Stimulated activated CD8-positive, alpha-beta memory T cell treated with anti-CD3 and anti-CD28 coated beads, Interleukin-4, amount 100 ng/mL, for 24 hours (primary cell): ENCODE data around the gene SARNP.
"Not testable (repeated sequence)": the region's sequence is repeated elsewhere in the genome, so short reads cannot be mapped to it uniquely, and the experiment has no call there.

Experiments used
- DNase-seq: peaks from one replicate; pipeline ENCODE4 v3.0.0-alpha.2; 2020; ENCODE audit warnings: low read depth

Gene SARNP

GRCh38 chr12:55839345-55840140 lies 22.0 kb upstream of the SARNP start:
- no peak for DNase-seq

GRCh38 chr12:55838361-55838760 lies 20.8 kb upstream of the SARNP start:
- DNase-seq: no peak

- DNase-seq: not testable (repeated sequence)
Observed at GRCh38 chr12:55834400-55834799, 16.9 kb upstream of the SARNP start.

- DNase-seq: no peak
Observed at GRCh38 chr12:55833056-55833455, 15.5 kb upstream of the SARNP start.

DNA sequence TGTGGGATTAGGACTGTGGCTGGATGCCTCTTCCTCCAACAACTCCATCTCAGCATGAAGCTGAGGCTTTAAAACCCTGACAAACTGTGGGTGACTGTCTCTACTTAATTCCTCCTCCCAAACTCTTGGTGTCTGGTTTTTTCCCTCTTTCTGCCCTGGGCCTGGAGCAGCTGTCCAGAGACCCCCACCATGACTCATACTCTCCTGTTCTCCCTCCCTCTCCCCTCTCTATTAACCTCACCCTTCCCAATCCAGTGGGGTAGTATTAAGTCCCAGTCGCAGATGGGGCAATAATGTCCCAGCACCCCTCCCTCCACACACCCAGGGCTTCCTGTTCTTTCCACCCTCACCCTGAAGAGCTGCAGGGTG lies 13.9 kb upstream of the SARNP start:
- no peak for DNase-seq

DNA sequence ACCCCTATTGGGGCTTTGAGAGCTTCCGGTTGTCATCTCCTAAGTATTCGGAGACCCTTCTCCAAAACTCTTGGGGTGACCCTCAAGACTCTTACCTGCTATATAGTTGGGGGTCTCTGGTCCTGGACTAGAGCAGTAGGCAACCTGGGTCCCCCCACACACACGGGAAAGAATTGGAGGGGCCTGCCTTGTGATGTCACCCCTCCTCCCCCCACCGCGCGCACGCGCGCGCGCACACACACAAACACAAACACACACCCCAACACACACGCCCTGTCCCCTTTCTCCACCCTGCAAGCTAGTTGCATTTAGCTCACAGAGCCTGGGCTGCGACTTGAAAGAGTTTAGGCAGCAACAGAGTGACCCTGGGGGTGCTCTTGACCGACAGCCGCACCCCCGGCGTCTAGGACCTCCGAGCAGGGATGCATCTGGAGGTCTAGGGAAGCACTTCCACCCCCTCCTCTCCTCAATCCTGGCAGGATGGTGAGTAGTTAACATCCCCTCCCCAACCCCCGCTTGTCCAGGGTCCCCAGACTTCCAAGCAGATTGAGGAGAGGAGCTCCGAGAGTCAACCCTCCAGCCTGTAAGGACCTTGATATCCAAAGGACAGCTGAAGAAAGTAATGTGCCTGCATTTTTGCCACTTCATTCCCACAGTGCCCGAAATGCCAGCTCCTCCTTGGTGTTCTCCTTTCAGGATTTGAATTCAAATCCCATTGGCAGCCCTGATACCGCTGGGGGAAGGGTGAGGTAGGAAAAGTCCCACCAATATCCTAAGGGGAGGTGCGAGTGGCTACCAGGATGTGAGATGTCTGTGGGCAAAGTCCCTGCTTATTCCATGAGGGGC lies 13.3 kb upstream of the SARNP start:
- peak; percentile 43 for DNase-seq

- DNase-seq: peak; percentile 33
Observed at GRCh38 chr12:55829967-55830600, 12.6 kb upstream of the SARNP start.

DNA sequence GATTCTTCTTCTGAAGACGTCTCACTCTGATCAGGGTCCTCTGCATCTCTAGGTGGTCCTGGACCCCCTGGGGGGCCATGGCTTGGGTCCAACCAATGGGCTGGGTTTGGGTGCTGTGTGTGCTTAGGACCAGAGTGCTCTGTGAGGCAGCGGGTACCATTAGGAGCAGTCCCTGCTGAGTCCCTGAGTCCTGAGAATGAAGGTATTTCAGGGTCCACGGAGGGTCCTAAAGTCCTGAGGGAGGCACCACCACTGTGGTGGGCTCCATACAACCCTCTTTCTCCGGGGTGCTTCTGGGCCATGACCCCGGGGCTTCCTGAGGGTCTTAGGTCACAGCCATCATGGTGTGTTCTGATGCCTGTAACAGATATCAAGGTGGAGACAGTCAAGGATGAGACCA lies 10.8 kb upstream of the SARNP start:
- no peak for DNase-seq

DNA sequence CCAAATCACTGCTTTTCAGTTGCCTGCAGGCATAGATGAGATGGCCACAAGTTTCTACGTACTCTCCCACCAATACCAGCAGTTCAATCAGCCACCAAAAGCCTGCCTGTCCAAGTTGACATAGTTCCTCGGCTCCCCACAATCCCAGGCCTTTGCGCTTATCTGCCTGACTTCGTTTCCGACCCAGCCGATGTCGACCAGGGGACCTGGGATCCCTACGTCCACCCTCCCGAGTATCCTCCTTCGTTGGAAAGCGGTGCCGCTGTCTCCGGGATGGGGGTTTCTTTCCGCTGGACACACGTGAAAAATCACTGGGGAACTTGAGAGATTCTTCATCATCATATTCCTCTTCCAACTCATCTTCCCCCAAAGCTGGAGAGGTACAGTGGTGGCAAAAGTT lies 10.3 kb upstream of the SARNP start:
- DNase-seq: no peak

GRCh38 chr12:55824726-55825125 lies 7.2 kb upstream of the SARNP start:
- DNase-seq: no peak

- no peak for DNase-seq
Observed at GRCh38 chr12:55823419-55823818, 5.9 kb upstream of the SARNP start.

GRCh38 chr12:55822228-55822627 lies 4.7 kb upstream of the SARNP start:
- DNase-seq: no peak

GRCh38 chr12:55820679-55821078 lies 3.2 kb upstream of the SARNP start:
- DNase-seq: no peak

- no peak for DNase-seq
Observed at GRCh38 chr12:55818886-55819285, 1.4 kb upstream of the SARNP start.

GRCh38 chr12:55818140-55818728 lies 710 bp upstream of the SARNP start:
- DNase-seq: no peak

- DNase-seq: no peak
Observed at GRCh38 chr12:55816881-55817344, 611 bp downstream of the SARNP start.

DNA sequence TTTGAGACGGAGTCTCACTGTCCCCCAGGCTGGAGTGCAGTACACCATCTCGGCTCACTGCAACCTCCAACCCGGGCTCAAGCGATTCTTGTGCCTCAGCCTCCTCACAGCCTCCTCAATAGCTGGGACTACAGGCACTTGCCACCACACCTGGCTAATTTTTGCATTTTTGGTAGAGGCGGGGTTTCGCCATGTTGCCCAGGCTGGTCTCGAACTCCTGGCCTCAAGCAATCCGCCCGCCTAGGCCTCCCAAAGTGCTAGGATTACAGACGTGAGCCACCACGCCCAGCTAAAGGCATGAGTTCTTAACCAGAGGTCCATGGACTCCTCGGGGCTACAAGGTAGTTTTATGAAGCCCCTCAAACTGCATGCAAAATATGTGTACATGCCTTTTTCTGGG lies 2.1 kb downstream of the SARNP start:
- no peak for DNase-seq

DNA sequence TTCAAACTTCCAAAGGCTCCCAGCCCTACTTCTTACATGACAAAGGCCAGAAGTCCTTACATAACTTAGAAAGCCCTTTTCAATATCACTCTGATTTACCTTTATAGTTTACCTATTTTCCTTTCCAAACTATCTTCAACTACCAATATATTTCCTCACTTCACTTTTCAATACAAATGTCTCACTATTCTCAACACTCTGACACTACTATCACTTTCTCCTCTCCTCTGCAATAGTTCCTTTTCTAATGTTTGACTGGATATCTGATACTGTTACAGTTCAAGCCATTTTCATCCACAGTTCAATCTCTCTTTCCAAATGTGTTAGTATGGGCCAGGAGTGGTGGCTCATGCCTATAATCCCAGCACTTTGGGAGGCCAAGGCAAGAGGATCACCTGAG lies 3.3 kb downstream of the SARNP start:
- DNase-seq: no peak

DNA sequence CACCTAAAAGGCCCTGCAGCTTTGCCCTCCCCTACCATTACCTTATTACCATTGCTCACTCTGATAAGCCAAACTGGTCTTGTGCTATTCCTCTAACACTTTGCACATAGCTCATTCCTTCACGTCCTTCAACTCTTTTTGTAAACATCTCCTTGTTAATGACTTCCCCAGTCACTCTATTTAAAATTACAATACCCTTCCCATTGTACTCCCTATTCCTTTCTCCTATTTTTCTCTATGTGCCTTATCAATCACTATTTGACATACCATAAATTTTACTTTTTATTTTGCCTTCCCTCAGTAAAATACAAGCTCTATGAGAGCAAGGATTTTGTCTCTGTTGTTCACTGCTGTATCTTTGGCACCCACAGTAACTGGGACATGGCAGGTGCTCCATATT lies 5.4 kb downstream of the SARNP start:
- DNase-seq: no peak

DNA sequence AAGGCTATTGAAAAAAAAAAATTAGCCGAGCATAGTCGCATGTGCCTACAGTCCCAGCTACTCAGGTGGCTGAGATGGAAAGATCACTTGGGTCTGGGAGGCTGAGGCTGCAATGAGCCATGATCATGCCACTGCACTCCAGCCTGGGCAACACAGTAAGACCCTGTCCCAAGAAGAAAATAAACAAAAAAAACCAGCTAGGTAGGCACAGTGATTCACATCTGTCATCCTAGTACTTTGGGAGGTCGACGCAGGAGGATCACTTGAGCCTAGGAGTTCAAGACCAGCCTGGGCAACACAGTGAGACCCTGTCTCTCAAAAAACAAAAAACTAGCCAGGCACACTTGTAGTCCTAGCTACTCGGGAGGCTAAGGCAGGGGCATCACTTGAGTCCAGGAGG lies 8.2 kb downstream of the SARNP start:
- no peak for DNase-seq

- no peak for DNase-seq
Observed at GRCh38 chr12:55806982-55807381, 10.5 kb downstream of the SARNP start.

DNA sequence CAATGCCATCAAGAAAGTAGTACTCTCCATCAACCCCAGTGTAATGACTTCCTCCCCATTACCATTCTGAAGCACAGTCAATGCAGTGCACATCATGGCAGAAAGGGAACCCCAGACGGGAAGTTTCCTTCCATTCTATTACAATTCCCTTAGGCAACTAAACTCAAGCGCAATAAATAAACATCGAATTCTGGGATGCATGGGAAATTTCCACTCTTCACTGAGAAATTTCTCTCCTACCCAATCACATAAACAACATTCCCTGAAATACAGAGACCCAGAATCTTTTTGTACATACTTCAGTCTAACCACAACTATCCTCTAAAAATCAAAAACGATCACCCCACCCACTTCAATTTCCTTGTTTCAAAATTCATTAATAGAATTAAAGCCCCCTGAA lies 20.0 kb downstream of the SARNP start:
- no peak for DNase-seq

DNA sequence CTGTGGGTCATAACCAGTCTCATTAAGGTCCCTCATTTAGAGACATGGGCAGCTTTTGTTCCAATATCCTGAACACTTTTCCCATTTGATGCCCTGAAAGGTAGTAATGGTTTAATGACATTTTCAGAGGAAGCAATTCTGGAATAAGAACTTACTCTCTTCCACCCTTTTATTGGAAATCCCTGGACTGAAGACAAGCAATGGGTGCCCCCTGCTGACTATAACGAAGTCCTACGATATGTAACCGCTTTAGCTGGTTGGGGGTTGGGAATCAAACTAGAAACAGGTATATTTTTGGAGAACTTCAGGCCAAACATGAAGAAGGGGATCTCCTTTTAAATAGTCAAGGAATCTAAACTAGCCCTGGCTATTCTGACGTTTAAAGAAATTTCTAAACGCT lies 20.5 kb downstream of the SARNP start:
- DNase-seq: no peak
